K562 (cell line): ENCODE data around the gene EFCAB10. TPM values are rescaled to one million over a fixed set of nuclear protein-coding genes. Genes with fewer than 3 reads are reported as not detected.

Source experiments
- ATAC-seq: fragments of 200-7000 bp; cut with Tn5 transposase; 3 replicates; pipeline ENCODE4 v1.9.1; 2020; ENCODE audit warnings: moderate library complexity
- BruUV-seq: library from RNA; stranded (reverse); fragments of 400-500 nt; replicated peaks from 2 replicates; lab custom pipeline; 2021; lab: Mats Ljungman, UMichigan
- CTCF ChIA-PET: fragments of 300-600 bp; formaldehyde crosslinking; extraction: SDS; loops from one replicate; lab custom pipeline; 2021; ENCODE audit warnings: low intra/inter-chr PET ratio; lab: Yijun Ruan, JAX
- POLR2A ChIA-PET: fragments of 300-600, 350-650 bp; sonication (Branson Sonifier 250); formaldehyde crosslinking; extraction: SDS; loops from one replicate; lab custom pipeline; 2021; ENCODE audit warnings: antibody characterized with exemption, inconsistent platforms; lab: Yijun Ruan, JAX
- DNase-seq, 4 experiments: peaks; one replicate each; pipeline versions ENCODE4 v3.0.0 to v3.0.0-alpha.2; 2011 to 2018; ENCODE audit warnings: low spot score in 3 of 4, mixed read lengths in 3 of 4; ENCODE audit errors: extremely low read depth in 1 of 4
- FAIRE-seq: peaks from 2 replicates; lab custom pipeline; 2011; peaks lifted over from hg19 to GRCh38; lab: Jason Lieb, UNC
- H2AFZ ChIP-seq: 2 replicates; pipeline ENCODE4 v1.6.0; 2011; ENCODE audit warnings: low read depth, low read length, control low read depth, inconsistent platforms
- H3K27ac ChIP-seq: fragments of 200-600 bp; 3 replicates; pipeline ENCODE4 v1.8.0; 2011; ENCODE audit warnings: low read depth, mild to moderate bottlenecking, control low read depth, inconsistent platforms, low read length, moderate library complexity, mixed read lengths; ENCODE audit errors: extremely low read depth
- H3K27me3 ChIP-seq, 2 experiments: fragments of 300-600 bp in 1 of 2; 2 replicates in 1 of 2; 3 replicates in 1 of 2; pipeline versions ENCODE4 v1.6.0 to v1.8.0; 2011; ENCODE audit warnings: inconsistent platforms in 2 of 2, low read length in 2 of 2, mild to moderate bottlenecking in 1 of 2, mixed read lengths in 1 of 2, moderate library complexity in 1 of 2; ENCODE audit not compliant: control insufficient read depth in 2 of 2, insufficient read depth in 2 of 2
- H3K36me3 ChIP-seq: fragments of 300-600 bp; 3 replicates; pipeline ENCODE4 v1.8.0; 2011; ENCODE audit warnings: mild to moderate bottlenecking, low read length, inconsistent platforms; ENCODE audit not compliant: control insufficient read depth, insufficient read depth
- H3K4me1 ChIP-seq, 2 experiments: fragments of 200-600 bp in 1 of 2; replicated peaks in 1 of 2; 2 replicates in 1 of 2; 3 replicates in 1 of 2; pipeline versions ENCODE4 v1.5.1 to v1.8.0; 2011; ENCODE audit warnings: inconsistent platforms in 2 of 2, low read length in 2 of 2, mild to moderate bottlenecking in 1 of 2, mixed read lengths in 1 of 2, moderate library complexity in 1 of 2; ENCODE audit not compliant: control insufficient read depth in 2 of 2, insufficient read depth in 2 of 2
- H3K4me2 ChIP-seq: 2 replicates; pipeline ENCODE4 v1.6.1; 2011; ENCODE audit warnings: low read length, control low read depth, inconsistent platforms, mixed read lengths; ENCODE audit not compliant: insufficient read depth
- H3K4me3 ChIP-seq: fragments of 200-600 bp; sonication (generic), shearing (Covaris generic); 2 replicates; pipeline ENCODE4 v1.5.1; 2016; ENCODE audit warnings: control low read depth, inconsistent platforms
- H3K79me2 ChIP-seq: fragments of 200-600 bp; 3 replicates; pipeline ENCODE4 v1.8.0; 2011; ENCODE audit warnings: low read length, inconsistent platforms; ENCODE audit not compliant: control insufficient read depth, insufficient read depth
- H3K9ac ChIP-seq, 2 experiments: 2 replicates each; pipeline versions ENCODE4 v1.6.0 to v1.6.1; 2011; ENCODE audit warnings: low read depth in 2 of 2, low read length in 2 of 2, control low read depth in 1 of 2, inconsistent platforms in 1 of 2, mild to moderate bottlenecking in 1 of 2, mixed read lengths in 1 of 2; ENCODE audit not compliant: insufficient read depth in 1 of 2
- H3K9me1 ChIP-seq: one replicate; pipeline ENCODE4 v1.6.0; 2011; ENCODE audit warnings: inconsistent platforms, mild to moderate bottlenecking, low read length, moderate library complexity; ENCODE audit not compliant: control insufficient read depth, insufficient read depth
- H3K9me3 ChIP-seq: replicated peaks from 2 replicates; pipeline ENCODE4 v1.5.1; 2011; ENCODE audit warnings: low read depth, low read length, inconsistent platforms; ENCODE audit not compliant: control insufficient read depth, insufficient read depth
- H4K20me1 ChIP-seq: replicated peaks from 2 replicates; pipeline ENCODE4 v1.6.1; 2011; ENCODE audit warnings: low read length, inconsistent platforms, mixed read lengths; ENCODE audit not compliant: control insufficient read depth, insufficient read depth
- ARNT ChIP-seq, 2 experiments: fragments of 450-650 bp; IDR thresholded peaks; 2 replicates each; pipeline ENCODE4 v1.6.1; 2016; ENCODE audit warnings: mild to moderate bottlenecking in 1 of 2
- CBX2 ChIP-seq: fragments of 200-600 bp; sonication (generic); IDR thresholded peaks from one replicate; pipeline ENCODE4 v1.6.1; 2012; ENCODE audit warnings: mild to moderate bottlenecking, low read length, inconsistent platforms; ENCODE audit not compliant: insufficient read depth, poor library complexity, severe bottlenecking
- HMBOX1 ChIP-seq: sonication (generic); IDR thresholded peaks from 2 replicates; pipeline ENCODE4 v1.6.1; 2016
- HMG20A ChIP-seq: fragments of 450-650 bp; formaldehyde crosslinking; conservative IDR thresholded peaks from 2 replicates; pipeline ENCODE4 v1.4.0; 2020; ENCODE audit warnings: mild to moderate bottlenecking, mixed read lengths
- MXI1 ChIP-seq: IDR thresholded peaks from 2 replicates; pipeline ENCODE4 v1.6.1; 2011; ENCODE audit warnings: low read depth, mild to moderate bottlenecking, improper control_type of control experiment, low read length
- SNRNP70 ChIP-seq: fragments of 200-400 bp; formaldehyde crosslinking; optimal IDR thresholded peaks from 2 replicates; pipeline ENCODE3; 2017; ENCODE audit warnings: low read depth, low read length
- SREBF1 ChIP-seq: fragments of 150-350 bp; IDR thresholded peaks from 2 replicates; pipeline ENCODE4 v1.6.1; 2014; ENCODE audit warnings: antibody characterized with exemption, low read depth, low read length, borderline replicate concordance
- WHSC1 ChIP-seq: IDR thresholded peaks from one replicate; pipeline ENCODE4 v1.6.1; 2012; ENCODE audit warnings: low read length, control low read depth, inconsistent platforms
- ZNF324 ChIP-seq: fragments of 250-450 bp; sonication (Bioruptor Pico); IDR thresholded peaks from 2 replicates; pipeline ENCODE4 v1.4.0; 2020; ENCODE audit warnings: mild to moderate bottlenecking
- ZNF699 ChIP-seq: fragments of 250-450 bp; sonication (Bioruptor Pico); IDR thresholded peaks from 2 replicates; pipeline ENCODE4 v1.8.0; 2021; ENCODE audit warnings: mild to moderate bottlenecking, moderate library complexity; ENCODE audit not compliant: insufficient replicate concordance
- WGBS: fragments of 100-300 bp; shearing (Covaris generic); methylation state at CpG from one replicate; pipeline ENCODE4 v1.1.6; 2016; ENCODE audit warnings: low coverage, mixed read lengths; ENCODE audit not compliant: insufficient coverage; ENCODE audit errors: missing lambda C conversion rate; 5-methylcytosine and 5-hydroxymethylcytosine counted together
- in situ Hi-C: fragments of 300-500 bp; cut with MboI; formaldehyde crosslinking; loops from 4 replicates; pipeline ENCODE4 v1.15.0; 2018; ENCODE audit warnings: inconsistent platforms, mixed read lengths
- intact Hi-C: fragments of 100-400 bp; cut with micrococcal nuclease; formaldehyde crosslinking; loops from 2 replicates; pipeline ENCODE4 v1.14.2; 2022
- polyA plus RNA-seq, 8 experiments: library from polyadenylated mRNA; depleted of rRNA in 4 of 8; stranded (reverse) in 5 of 8; unstranded in 3 of 8; fragments of >200 nt; fragmentation: Nextera tagmentation in 2 of 8; fragmentation: Illumina TruSeq in 1 of 8; extraction: Ambion mirVana in 2 of 8; extraction: Trizol in 1 of 8; gene quantifications; 2 replicates each; pipeline versions ENCODE4 v1.2.1 to v1.2.3, GENCODE V29; 2011 to 2014; ENCODE audit warnings: inconsistent platforms in 1 of 8, missing spikeins in 1 of 8
- total RNA-seq, 7 experiments: library from RNA; depleted of rRNA in 6 of 7; stranded (reverse); fragments of >200 nt in 6 of 7; fragmentation: Illumina TruSeq in 2 of 7; extraction: Trizol in 2 of 7; gene quantifications; 2 replicates each; pipeline versions ENCODE4 v1.2.1 to v1.2.3, GENCODE V29; 2011 to 2021; ENCODE audit warnings: low replicate concordance in 1 of 7

Gene EFCAB10
- total and polyA plus RNA-seq, 9 of the 15 experiments (the other 6 are each of a cell fraction or from before 2014, with no cell fraction given) = 5.0 to 21.4 (median 16.8) TPM

DNA sequence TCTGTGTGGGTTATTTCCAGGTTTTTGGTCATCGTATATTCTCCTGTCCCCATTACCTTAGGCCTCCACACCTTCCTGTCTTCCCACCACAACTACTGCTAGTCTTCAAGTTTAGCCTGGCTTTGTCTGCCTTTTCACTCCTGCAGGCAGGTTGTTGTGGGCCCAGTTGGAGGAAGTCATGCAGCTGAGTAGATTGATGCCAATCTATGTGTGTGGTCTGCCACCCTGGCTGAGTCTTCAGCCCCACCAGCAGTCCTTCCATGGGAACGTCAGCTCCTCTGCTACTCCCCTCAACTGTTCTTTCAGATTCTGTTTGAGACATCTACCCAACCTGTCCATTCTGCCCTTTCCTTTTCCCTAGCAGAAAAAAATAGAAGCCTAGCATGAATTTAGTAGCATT is 43.0 kb downstream of the EFCAB10 start:
- WGBS = 87% methylated on average over 2 of the region's 2 CpGs
- ATAC-seq = no peak
- Histone ChIP-seq H3K4me3 (no peak overlapping the region), H3K9me3 (no peaks in the 10 kb centered on the region), H3K4me2 (no peak overlapping the region), H3K36me3 (peaks cover 97% of the 10 kb centered on the region), H4K20me1 (no peaks in the 10 kb centered on the region), H3K4me1 (peaks cover 3 to 5% of the 10 kb centered on the region in 2 experiments; a peak in 4 of 5 replicates), H3K79me2 (peaks cover 22% of the 10 kb centered on the region), H3K9me1 (no peaks in the 10 kb centered on the region), H3K27ac (no peak overlapping the region), H3K27me3 (no peaks in the 10 kb centered on the region), H2AFZ (no peak overlapping the region), H3K9ac (no peak overlapping the region)
- in situ Hi-C loops (no loop called here), intact Hi-C loops (no loop called here)
- ChIA-PET POLR2A (interaction anchor here (0.7 to 1.2 kb wide), 4 partner anchors 8 to 14 kb away, joined by 3 to 4 read pairs (median 3); no protein-coding TSS in a partner anchor), CTCF (no interaction called here)
- TF ChIP-seq HMBOX1 (no peak), SNRNP70 (no peak), HMG20A (CRISPR knock-in tag) (no peak), ZNF324 (no peak), SREBF1 (no peak), WHSC1 (no peak), MXI1 (no peak), ZNF699 (no peak), CBX2 (no peak), ARNT (IDR thresholded peaks at IDR 0.05) (no peak)
- no peak for DNase-seq
- no peak for FAIRE-seq
- no TSS peak for BruUV-seq
